WTC11 (cell line): Measurements from ENCODE around the gene CDC45.
"Not testable (repeated sequence)": the region's sequence is repeated elsewhere in the genome, so short reads cannot be mapped to it uniquely, and the experiment has no call there.

Experiments
- ATF1 ChIP-seq: sonication (generic); formaldehyde crosslinking; IDR thresholded peaks from 2 replicates; pipeline ENCODE4 v1.8.1; 2023; ENCODE audit warnings: mild to moderate bottlenecking, moderate library complexity, missing genetic modification reagents
- E2F1 ChIP-seq: sonication (generic); formaldehyde crosslinking; IDR thresholded peaks from 2 replicates; pipeline ENCODE4 v1.8.0; 2022; ENCODE audit warnings: mild to moderate bottlenecking, missing genetic modification reagents
- E2F4 ChIP-seq: sonication (generic); formaldehyde crosslinking; IDR thresholded peaks from 2 replicates; pipeline ENCODE4 v1.8.1; 2022; ENCODE audit warnings: low read depth, mild to moderate bottlenecking, moderate library complexity, missing genetic modification reagents, borderline replicate concordance
- ETV6 ChIP-seq: sonication (generic); formaldehyde crosslinking; IDR thresholded peaks from 2 replicates; pipeline ENCODE4 v1.8.1; 2022; ENCODE audit warnings: mild to moderate bottlenecking, missing genetic modification reagents
- FOXP1 ChIP-seq: sonication (generic); formaldehyde crosslinking; IDR thresholded peaks from 2 replicates; pipeline ENCODE4 v1.8.0; 2022; ENCODE audit warnings: missing genetic modification reagents, mild to moderate bottlenecking, moderate library complexity, borderline replicate concordance
- GABPB1 ChIP-seq: sonication (generic); formaldehyde crosslinking; IDR thresholded peaks from 2 replicates; pipeline ENCODE4 v1.8.1; 2023; ENCODE audit warnings: mild to moderate bottlenecking, missing genetic modification reagents
- IRF2 ChIP-seq: sonication (generic); formaldehyde crosslinking; IDR thresholded peaks from 2 replicates; pipeline ENCODE4 v1.8.0; 2022; ENCODE audit warnings: low read depth, missing genetic modification reagents, borderline replicate concordance
- NFATC4 ChIP-seq: fragments of 250-450 bp; sonication (Bioruptor Pico); IDR thresholded peaks from 2 replicates; pipeline ENCODE4 v1.9.0; 2021; ENCODE audit warnings: mild to moderate bottlenecking
- TEAD4 ChIP-seq: sonication (generic); formaldehyde crosslinking; IDR thresholded peaks from 2 replicates; pipeline ENCODE4 v1.8.0; 2022; ENCODE audit warnings: mild to moderate bottlenecking, missing genetic modification reagents
- TF ChIP-seq, protein P1 (sequence below): fragments of 200-600 bp; IDR thresholded peaks from 2 replicates; pipeline ENCODE4 v1.8.0; 2022; ENCODE audit warnings: antibody characterized with exemption
- TF ChIP-seq, protein P2 (sequence below): sonication (generic); formaldehyde crosslinking; conservative IDR thresholded peaks from 2 replicates; pipeline ENCODE4 v1.8.1; 2022; ENCODE audit warnings: mild to moderate bottlenecking, missing genetic modification reagents

GRCh38 chr22:19531327-19531726, 51.6 kb downstream of the CDC45 start:
- TF ChIP-seq, protein P1, sequence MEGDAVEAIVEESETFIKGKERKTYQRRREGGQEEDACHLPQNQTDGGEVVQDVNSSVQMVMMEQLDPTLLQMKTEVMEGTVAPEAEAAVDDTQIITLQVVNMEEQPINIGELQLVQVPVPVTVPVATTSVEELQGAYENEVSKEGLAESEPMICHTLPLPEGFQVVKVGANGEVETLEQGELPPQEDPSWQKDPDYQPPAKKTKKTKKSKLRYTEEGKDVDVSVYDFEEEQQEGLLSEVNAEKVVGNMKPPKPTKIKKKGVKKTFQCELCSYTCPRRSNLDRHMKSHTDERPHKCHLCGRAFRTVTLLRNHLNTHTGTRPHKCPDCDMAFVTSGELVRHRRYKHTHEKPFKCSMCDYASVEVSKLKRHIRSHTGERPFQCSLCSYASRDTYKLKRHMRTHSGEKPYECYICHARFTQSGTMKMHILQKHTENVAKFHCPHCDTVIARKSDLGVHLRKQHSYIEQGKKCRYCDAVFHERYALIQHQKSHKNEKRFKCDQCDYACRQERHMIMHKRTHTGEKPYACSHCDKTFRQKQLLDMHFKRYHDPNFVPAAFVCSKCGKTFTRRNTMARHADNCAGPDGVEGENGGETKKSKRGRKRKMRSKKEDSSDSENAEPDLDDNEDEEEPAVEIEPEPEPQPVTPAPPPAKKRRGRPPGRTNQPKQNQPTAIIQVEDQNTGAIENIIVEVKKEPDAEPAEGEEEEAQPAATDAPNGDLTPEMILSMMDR = not testable (repeated sequence)
- not testable (repeated sequence) for TF ChIP-seq E2F1 (CRISPR knock-in tag); ETV6 (CRISPR knock-in tag); E2F4 (CRISPR knock-in tag); FOXP1 (CRISPR knock-in tag); TEAD4; IRF2 (CRISPR knock-in tag); NFATC4 (CRISPR knock-in tag); GABPB1 (CRISPR knock-in tag); ATF1 (CRISPR knock-in tag)
- TF ChIP-seq, protein P2, sequence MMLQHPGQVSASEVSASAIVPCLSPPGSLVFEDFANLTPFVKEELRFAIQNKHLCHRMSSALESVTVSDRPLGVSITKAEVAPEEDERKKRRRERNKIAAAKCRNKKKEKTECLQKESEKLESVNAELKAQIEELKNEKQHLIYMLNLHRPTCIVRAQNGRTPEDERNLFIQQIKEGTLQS (CRISPR knock-in tag) = not testable (repeated sequence)
